B cell (primary cell): ENCODE results near the gene ASF1A. TPM values are rescaled to one million over a fixed set of nuclear protein-coding genes. Genes with fewer than 3 reads are reported as not detected.

Experiments used
- ATAC-seq: fragments of 200-7000 bp; cut with Tn5 transposase; one replicate; pipeline ENCODE4 v1.10.0; 2021; ENCODE audit warnings: low read depth, mild to moderate bottlenecking, moderate number of reproducible peaks, moderate library complexity
- CTCF ChIA-PET: fragments of 350-600 bp; sonication (Branson Sonifier 250); formaldehyde crosslinking; loops from one replicate; lab custom pipeline; 2021; ENCODE audit warnings: antibody characterized with exemption, inconsistent platforms; lab: Charles Lee
- POLR2A ChIA-PET: fragments of 350-600 bp; sonication (Branson Sonifier 250); formaldehyde crosslinking; loops from one replicate; lab custom pipeline; 2021; ENCODE audit warnings: antibody characterized with exemption; lab: Charles Lee
- DNase-seq: peaks from one replicate; pipeline ENCODE4 v3.0.0; 2013
- H2AFZ ChIP-seq: 2 replicates; pipeline ENCODE4 v1.6.1; 2012; ENCODE audit warnings: mild to moderate bottlenecking, low read depth, low read length; ENCODE audit not compliant: insufficient read depth, poor library complexity, severe bottlenecking
- H3K27ac ChIP-seq, 2 donors: 1 replicate in 1 of 2; 2 replicates in 1 of 2; pipeline ENCODE4 v1.5.1; 2012 to 2013; ENCODE audit warnings: low read length in 2 of 2, mild to moderate bottlenecking in 2 of 2, moderate library complexity in 1 of 2
- H3K27me3 ChIP-seq, 4 experiments: fragments of 200-600 bp in 1 of 4; sonication (generic) in 1 of 4; replicated peaks in 1 of 4; 1 replicate in 2 of 4; 2 replicates in 2 of 4; pipeline versions ENCODE4 v1.6.1 to v1.7.0; 2013 to 2016; ENCODE audit warnings: low read length in 3 of 4, mild to moderate bottlenecking in 2 of 4, mixed read lengths in 1 of 4, moderate library complexity in 1 of 4; ENCODE audit not compliant: insufficient read depth in 4 of 4, control insufficient read depth in 3 of 4; ENCODE audit errors: control extremely low read depth in 1 of 4
- H3K36me3 ChIP-seq, 2 experiments: replicated peaks in 1 of 2; 1 replicate in 1 of 2; 2 replicates in 1 of 2; pipeline versions ENCODE4 v1.6.1 to v1.7.1; 2013; ENCODE audit warnings: low read length in 1 of 2; ENCODE audit not compliant: insufficient read depth in 2 of 2, control insufficient read depth in 1 of 2; ENCODE audit errors: control extremely low read depth in 1 of 2, extremely low read depth in 1 of 2
- H3K4me1 ChIP-seq, 2 donors: fragments of 200-600 bp in 1 of 2; sonication (generic) in 1 of 2; 1 replicate in 1 of 2; 2 replicates in 1 of 2; pipeline versions ENCODE4 v1.5.1 to v1.6.1; 2013 to 2017; ENCODE audit warnings: low read length in 2 of 2; ENCODE audit not compliant: control insufficient read depth in 2 of 2, insufficient read depth in 2 of 2
- H3K4me2 ChIP-seq: replicated peaks from 2 replicates; pipeline ENCODE3; 2012; ENCODE audit warnings: mild to moderate bottlenecking, low read depth, low read length; ENCODE audit not compliant: poor library complexity, severe bottlenecking
- H3K4me3 ChIP-seq, 5 experiments: fragments of 200-600 bp in 1 of 5; sonication (generic) in 1 of 5; 1 replicate in 3 of 5; 2 replicates in 2 of 5; pipeline versions ENCODE4 v1.5.1 to v1.7.0; 2011 to 2016; ENCODE audit warnings: low read length in 4 of 5, mild to moderate bottlenecking in 4 of 5, low read depth in 2 of 5, control low read depth in 1 of 5, moderate library complexity in 1 of 5; ENCODE audit not compliant: insufficient read depth in 1 of 5; ENCODE audit errors: control extremely low read depth in 1 of 5, extremely low read depth in 1 of 5
- H3K79me2 ChIP-seq: fragments of 200-600 bp; sonication (generic); one replicate; pipeline ENCODE4 v1.6.0; 2016; ENCODE audit warnings: low read length; ENCODE audit not compliant: control insufficient read depth, insufficient read depth
- H3K9ac ChIP-seq: fragments of 200-600 bp; sonication (generic); 2 replicates; pipeline ENCODE4 v1.6.1; 2017; ENCODE audit warnings: mild to moderate bottlenecking, low read length, moderate library complexity
- H3K9me3 ChIP-seq, 3 donors: one replicate each; pipeline versions ENCODE4 v1.6.1 to v1.7.1; 2013; ENCODE audit warnings: low read length in 2 of 3; ENCODE audit not compliant: control insufficient read depth in 2 of 3, insufficient read depth in 1 of 3; ENCODE audit errors: control extremely low read depth in 1 of 3
- H4K20me1 ChIP-seq: 2 replicates; pipeline ENCODE4 v1.6.0; 2012; ENCODE audit warnings: mild to moderate bottlenecking, low read length; ENCODE audit not compliant: insufficient read depth, control insufficient read depth, poor library complexity, severe bottlenecking
- H3K27ac Mint-ChIP-seq: one replicate; pipeline ENCODE4 v1.8.0; 2021; ENCODE audit warnings: mixed read lengths
- H3K27me3 Mint-ChIP-seq: one replicate; pipeline ENCODE4 v1.8.0; 2021; ENCODE audit warnings: mixed read lengths
- H3K4me1 Mint-ChIP-seq: one replicate; pipeline ENCODE4 v1.8.0; 2021; ENCODE audit warnings: mixed read lengths
- H3K4me3 Mint-ChIP-seq: one replicate; pipeline ENCODE4 v1.8.0; 2021; ENCODE audit warnings: mixed read lengths
- H3K9me3 Mint-ChIP-seq: one replicate; pipeline ENCODE4 v1.8.0; 2022; ENCODE audit warnings: mixed read lengths; ENCODE audit not compliant: insufficient read depth
- EZH2 ChIP-seq: IDR thresholded peaks from 2 replicates; pipeline ENCODE4 v1.6.1; 2012; ENCODE audit warnings: borderline replicate concordance, low read depth, mild to moderate bottlenecking, moderate library complexity, low read length; ENCODE audit not compliant: insufficient read depth, poor library complexity, severe bottlenecking
- WGBS: methylation state at CpG from one replicate; pipeline ENCODE4 v1.1.5; 2013; ENCODE audit warnings: missing lambda C conversion rate; ENCODE audit not compliant: insufficient coverage; 5-methylcytosine and 5-hydroxymethylcytosine counted together
- intact Hi-C: fragments of 100-400 bp; cut with micrococcal nuclease; formaldehyde crosslinking; loops from one replicate; pipeline ENCODE4 v1.10.0; 2022
- polyA plus RNA-seq: library from polyadenylated mRNA; depleted of rRNA; stranded (reverse); fragments of >200 nt; gene quantifications from 2 replicates; pipeline ENCODE4 v1.2.3, GENCODE V29; 2012
- total RNA-seq, 2 donors: library from RNA; stranded (reverse); fragments of 120-200 nt in 1 of 2; gene quantifications; 1 replicate in 1 of 2; 2 replicates in 1 of 2; pipeline versions ENCODE4 v1.2.3 to v1.2.4, GENCODE V29; 2013 to 2022
- TF ChIP-seq, protein P1 (sequence below): fragments of 200-600 bp; IDR thresholded peaks from one replicate; pipeline ENCODE4 v1.8.0; 2022; ENCODE audit warnings: antibody characterized with exemption, mild to moderate bottlenecking

ASF1A gene
- total and polyA plus RNA-seq, 2 donors (not counting 1 experiment from before 2014, with no cell fraction given) = 4.0 to 25.3 TPM

- peak within 1 kb of the TSS; percentile 83 to 90 for H3K27ac ChIP-seq
- Mint-ChIP-seq H3K27me3 (no peaks in the 10 kb centered on the region), H3K27ac (peak within 1 kb of the TSS; percentile 92), H3K4me3 (peak within 1 kb of the TSS; percentile 92), H3K9me3 (no peaks in the 10 kb centered on the region), H3K4me1 (peaks cover 35% of the 10 kb centered on the region)
- ATAC-seq (peak; percentile 89), DNase-seq (peak; percentile 93)
- H3K9me3 ChIP-seq = no peaks in the 10 kb centered on the region
- WGBS = under 1% methylated on average over 95 of the region's 95 CpGs
- peaks cover 3 to 14% of the 10 kb centered on the region in 2 experiments for H3K36me3 ChIP-seq
- H3K4me2 ChIP-seq = peak within 1 kb of the TSS; percentile 94
- peaks cover 10 to 18% of the 10 kb centered on the region in 2 donors for H3K4me1 ChIP-seq
- ChIA-PET CTCF (interaction anchor here (0.9 to 1.6 kb wide), 4 partner anchors 26 to 44 kb away, joined by 3 to 4 read pairs (median 3); partner anchors contain the start of gene ASF1A), POLR2A (interaction anchor here (0.6 to 1.5 kb wide), 4 partner anchors 40 to 283 kb away, joined by 4 to 7 read pairs (median 5); partner anchors contain the start of genes ASF1A and CEP85L)
- no peak for TF ChIP-seq EZH2
- TF ChIP-seq, protein P1, sequence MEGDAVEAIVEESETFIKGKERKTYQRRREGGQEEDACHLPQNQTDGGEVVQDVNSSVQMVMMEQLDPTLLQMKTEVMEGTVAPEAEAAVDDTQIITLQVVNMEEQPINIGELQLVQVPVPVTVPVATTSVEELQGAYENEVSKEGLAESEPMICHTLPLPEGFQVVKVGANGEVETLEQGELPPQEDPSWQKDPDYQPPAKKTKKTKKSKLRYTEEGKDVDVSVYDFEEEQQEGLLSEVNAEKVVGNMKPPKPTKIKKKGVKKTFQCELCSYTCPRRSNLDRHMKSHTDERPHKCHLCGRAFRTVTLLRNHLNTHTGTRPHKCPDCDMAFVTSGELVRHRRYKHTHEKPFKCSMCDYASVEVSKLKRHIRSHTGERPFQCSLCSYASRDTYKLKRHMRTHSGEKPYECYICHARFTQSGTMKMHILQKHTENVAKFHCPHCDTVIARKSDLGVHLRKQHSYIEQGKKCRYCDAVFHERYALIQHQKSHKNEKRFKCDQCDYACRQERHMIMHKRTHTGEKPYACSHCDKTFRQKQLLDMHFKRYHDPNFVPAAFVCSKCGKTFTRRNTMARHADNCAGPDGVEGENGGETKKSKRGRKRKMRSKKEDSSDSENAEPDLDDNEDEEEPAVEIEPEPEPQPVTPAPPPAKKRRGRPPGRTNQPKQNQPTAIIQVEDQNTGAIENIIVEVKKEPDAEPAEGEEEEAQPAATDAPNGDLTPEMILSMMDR = no peak
- H3K79me2 ChIP-seq = peaks cover 40% of the 10 kb centered on the region
- peak within 1 kb of the TSS; percentile 98 for H3K9ac ChIP-seq
- H3K27me3 ChIP-seq = no peaks in the 10 kb centered on the region
- intact Hi-C loops = loop anchor here (1.0 to 10.0 kb wide), 6 partner anchors 40 to 1332 kb away; partner anchors contain the start of genes ASF1A, CEP85L, FAM184A and GOPC
- H2AFZ ChIP-seq = peak within 1 kb of the TSS; percentile 100
- H4K20me1 ChIP-seq = no peaks in the 10 kb centered on the region
- H3K4me3 ChIP-seq = peak within 1 kb of the TSS; percentile 91 to 99 (median 94)
Measured at GRCh38 chr6:118934461-118935330, 40.7 kb downstream of the ASF1A start, which contains the start of gene MCM9. Gene MCM9 (minus strand): TSS chr6:118935159. CDS start chr6:118931723, 3,436 bp downstream.
